ENCODE results near the gene TSPY2.
"Not testable (repeated sequence)": the region's sequence is repeated elsewhere in the genome, so short reads cannot be mapped to it uniquely, and the experiment has no call there.

GRCh38 chrY:6245923-6246322 lies at the start of gene TSPY2:
- TF ChIP-seq CTCF, EP300, POLR2A (IDR thresholded peaks at IDR 0.05): not testable (repeated sequence)

Data from ovary (tissue), 3 donors.